M059J (cell line): ENCODE measurements around the gene THADA. TPM values are rescaled to one million over a fixed set of nuclear protein-coding genes. Genes with fewer than 3 reads are reported as not detected.

Experiments used
- DNase-seq: peaks from one replicate; pipeline ENCODE4 v3.0.0-alpha.2; 2012; ENCODE audit warnings: low read depth
- total RNA-seq: library from RNA; depleted of rRNA; stranded (reverse); fragments of >200 nt; shearing (Covaris generic); gene quantifications from 2 replicates; pipeline ENCODE4 v1.2.3, GENCODE V29; 2014

THADA gene
- total RNA-seq, 1 experiment from 2014 or later: 12.7 TPM

DNA sequence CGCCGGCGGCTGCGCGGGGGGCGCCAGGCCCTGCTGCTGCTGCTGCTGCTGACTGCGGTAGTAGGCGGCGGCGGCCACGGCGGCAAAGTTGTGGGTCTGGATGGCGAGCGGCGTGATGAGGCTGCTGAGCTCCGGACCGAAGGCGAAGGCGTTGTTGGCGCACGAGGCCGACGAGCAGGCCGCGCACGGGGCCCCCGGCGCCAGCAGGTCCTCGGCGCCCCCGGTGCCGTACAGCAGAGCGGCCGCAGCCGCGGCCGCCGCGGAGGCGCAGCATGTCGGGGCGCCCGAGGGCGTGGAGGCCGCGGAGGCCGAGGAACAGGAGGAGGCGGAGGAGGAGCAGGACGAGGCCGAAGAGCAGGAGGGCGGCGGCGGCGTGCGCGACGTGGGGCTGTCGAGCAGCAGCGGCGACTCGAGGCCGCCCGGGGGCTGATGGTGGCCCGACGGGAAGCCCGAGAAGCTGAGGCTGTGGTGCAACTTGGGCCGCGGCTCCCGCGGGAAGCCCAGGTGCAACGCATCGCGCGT lies 371.2 kb downstream of the THADA start:
- DNase-seq: no peak

- no peak for DNase-seq
These were observed 371.7 kb downstream of the THADA start for GRCh38 chr2:43224131-43224570.

- no peak for DNase-seq
These were observed 372.3 kb downstream of the THADA start for GRCh38 chr2:43223521-43224001.

- DNase-seq: no peak
These were observed 373.1 kb downstream of the THADA start for GRCh38 chr2:43222475-43223309.

DNA sequence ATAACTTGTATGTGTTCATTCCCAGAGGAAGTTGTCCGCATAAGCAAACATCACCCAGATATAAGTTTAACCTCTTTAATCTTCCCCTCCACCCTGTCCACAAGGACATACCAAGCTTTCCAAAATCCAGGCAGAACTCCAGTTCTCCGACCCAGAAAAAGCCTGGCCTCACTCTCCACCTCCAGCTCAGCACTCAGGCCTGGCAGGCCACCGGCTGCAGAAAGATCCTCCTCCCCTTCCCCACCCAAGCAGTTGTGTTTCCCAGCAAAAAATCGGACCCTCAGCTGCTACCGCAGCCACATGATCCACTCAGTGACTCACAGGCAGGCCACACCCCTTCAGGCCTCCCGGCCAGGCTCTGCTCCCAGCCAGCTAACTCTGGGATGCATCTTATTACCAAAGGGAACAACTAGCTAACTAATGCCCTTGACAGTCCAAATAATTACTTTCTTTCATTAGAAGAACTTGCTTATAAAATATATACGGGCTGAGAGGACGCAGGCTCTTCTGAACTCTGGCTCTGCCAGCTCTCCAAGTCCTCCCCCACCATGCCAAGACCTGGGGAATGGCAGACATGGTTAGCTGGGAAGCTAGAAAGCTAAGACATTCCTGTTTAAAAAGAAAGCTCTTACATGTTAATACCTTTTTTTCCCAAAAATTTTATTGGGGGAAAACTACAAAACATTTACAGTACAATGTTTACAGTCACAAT lies 373.9 kb downstream of the THADA start:
- peak; percentile 91 for DNase-seq

GRCh38 chr2:43221124-43221762 lies 374.6 kb downstream of the THADA start:
- DNase-seq: peak; percentile 56

DNA sequence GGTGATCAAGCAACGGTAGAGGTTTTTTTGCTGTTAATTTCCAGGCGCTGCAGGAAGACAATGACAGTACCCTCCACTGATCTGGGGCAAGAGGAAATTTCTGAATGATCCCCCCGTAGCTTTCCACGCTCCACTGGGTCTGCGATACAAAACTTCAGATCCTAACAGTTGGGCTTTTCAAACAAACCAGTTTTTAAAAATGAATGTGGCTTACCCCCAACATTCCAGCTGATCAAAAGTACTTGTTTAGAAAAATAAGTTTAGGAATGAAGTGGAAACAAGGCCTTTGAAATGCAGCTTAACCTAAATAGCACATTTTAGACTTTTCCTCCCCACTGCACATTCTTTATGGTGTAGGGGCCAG lies 375.1 kb downstream of the THADA start:
- DNase-seq: no peak

DNA sequence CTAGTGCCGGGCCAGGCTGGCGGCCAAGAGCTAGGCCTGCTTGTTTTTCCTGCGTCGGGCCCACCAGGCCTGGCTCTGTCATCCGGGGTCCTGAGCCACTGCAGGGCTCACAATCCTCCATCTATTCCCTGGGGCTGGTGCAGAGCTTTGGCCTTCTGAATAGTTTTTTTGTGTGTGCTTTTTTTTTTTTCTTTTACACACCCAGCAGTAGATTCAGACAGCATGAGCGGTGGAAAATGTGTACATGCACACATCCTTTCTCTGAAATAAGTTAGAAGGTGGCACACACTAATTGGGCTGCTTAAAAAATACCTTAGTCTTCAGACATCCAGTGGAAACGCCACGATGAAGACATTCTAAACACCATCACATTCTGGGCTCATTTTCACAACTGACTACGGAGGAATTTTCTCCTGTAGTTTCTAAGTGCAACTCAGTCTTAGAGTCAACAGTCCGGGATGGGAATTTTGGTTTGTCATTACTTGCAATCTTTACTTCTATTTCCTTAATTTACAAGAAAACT lies 375.5 kb downstream of the THADA start:
- DNase-seq: no peak

DNA sequence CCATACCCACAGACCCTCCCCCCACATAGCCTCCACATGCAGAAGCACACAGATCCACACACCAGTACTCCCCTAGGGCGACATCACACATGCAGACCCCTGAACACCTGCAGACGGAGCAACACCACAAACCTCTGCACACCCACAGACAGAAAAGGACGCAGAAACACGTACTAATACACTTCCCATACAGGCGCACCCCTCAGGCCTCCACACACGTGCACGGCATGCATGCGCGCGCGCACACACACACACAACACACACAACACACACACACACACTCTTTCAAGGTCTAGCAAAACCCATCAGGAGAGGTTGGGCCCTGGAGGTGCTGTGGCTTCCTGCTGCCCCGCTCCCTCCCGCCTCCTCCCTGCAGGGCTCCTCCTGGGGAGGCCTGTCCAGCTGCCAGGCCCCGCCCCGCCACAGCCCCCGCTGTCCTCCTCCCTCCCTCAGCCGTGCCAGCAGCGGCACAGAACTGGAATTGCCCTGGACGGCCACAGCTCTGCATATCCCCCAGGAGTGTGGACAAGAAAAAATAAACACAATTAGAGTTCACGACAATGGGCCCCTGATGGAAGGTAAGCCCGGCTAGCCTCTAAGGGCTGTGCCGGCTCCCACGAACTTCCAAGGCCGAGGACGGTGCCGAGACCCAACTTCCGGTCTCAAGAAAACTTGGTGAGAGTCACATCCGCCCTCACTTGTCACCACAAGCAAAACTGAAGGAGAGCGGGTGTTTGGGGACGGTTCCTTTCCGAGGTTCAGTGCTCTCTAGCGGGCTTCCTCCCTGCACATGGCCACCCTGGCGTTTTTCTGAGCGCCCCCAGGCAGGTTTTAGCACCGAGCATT lies 376.2 kb downstream of the THADA start:
- DNase-seq: peak; percentile 87

- peak; percentile 22 for DNase-seq
These were observed 377.0 kb downstream of the THADA start for GRCh38 chr2:43218702-43219382.

DNA sequence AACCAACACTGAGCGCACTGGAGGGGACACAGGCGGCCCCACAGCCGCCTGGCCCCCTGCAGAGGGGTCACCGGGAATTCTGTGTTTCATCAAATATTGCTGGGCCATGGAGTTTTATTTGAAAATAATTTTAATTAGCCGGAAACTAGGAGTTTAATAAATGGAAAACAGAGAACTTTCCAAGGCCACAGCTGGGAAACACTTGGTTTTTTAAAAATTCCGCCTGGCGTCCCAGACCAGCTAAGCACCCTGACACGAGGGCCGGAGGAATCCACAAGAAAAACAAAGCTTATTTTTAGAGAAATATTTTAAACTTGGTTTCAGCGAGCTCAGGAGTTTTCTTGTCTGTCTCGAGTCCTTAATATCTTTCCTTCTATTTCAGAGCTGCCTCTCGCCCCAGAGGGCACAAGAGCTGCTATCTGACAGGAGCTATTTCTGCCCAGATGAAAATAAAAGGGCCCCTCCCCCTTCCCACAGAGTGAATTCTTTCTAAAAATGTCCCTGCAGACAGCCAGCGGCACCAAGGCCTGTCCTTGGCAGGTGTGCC lies 377.6 kb downstream of the THADA start:
- no peak for DNase-seq

GRCh38 chr2:43217228-43218154 lies 378.3 kb downstream of the THADA start:
- DNase-seq: no peak

- DNase-seq: no peak
These were observed 379.2 kb downstream of the THADA start for GRCh38 chr2:43216629-43217028.

DNA sequence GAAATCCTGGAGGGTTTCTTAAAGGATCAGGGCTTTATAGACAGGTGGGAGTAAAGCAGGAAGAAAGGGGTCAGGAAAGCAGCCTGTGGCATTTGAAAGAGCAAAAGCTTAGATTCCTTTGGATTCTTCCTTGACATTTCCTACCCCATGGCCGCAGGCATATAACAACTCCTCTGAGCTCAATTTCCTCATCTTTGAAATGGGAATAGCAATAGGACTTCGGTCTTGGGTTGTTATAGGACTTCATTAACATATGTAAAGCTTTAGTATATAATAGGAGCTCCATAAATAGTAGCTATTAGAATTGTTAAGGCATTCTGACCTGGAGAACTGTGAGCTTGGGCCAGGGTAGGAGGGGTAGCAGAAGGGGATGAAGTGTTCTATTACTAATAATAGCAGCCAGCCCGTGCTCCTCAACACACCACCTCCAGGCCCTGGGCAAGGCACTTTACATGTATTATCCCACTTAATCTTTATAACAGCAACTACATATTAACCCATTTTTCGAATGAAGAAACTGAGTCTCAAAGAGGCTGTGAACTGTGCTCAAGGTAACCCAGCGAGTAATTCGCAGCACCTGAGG lies 380.1 kb downstream of the THADA start:
- no peak for DNase-seq

- no peak for DNase-seq
These were observed 381.6 kb downstream of the THADA start for GRCh38 chr2:43214253-43214652.

GRCh38 chr2:43212931-43213330 lies 382.9 kb downstream of the THADA start:
- no peak for DNase-seq

- DNase-seq: no peak
These were observed 383.5 kb downstream of the THADA start for GRCh38 chr2:43212216-43212835.
